Endothelial cell of umbilical vein (primary cell): ENCODE data around the gene POLR3A. TPM values are rescaled to one million over a fixed set of nuclear protein-coding genes. Genes with fewer than 3 reads are reported as not detected.

Experiments
- BruUV-seq: library from RNA; stranded (reverse); fragments of 400-500 nt; replicated peaks from 2 replicates; lab custom pipeline; 2021; lab: Mats Ljungman, UMichigan
- CTCF ChIA-PET: fragments of 300-600, 350-600 bp; sonication (Branson Sonifier 250); formaldehyde crosslinking; loops from one replicate; lab custom pipeline; 2021; ENCODE audit warnings: antibody characterized with exemption, inconsistent platforms; lab: Charles Lee
- POLR2A ChIA-PET: fragments of 300-600, 350-600 bp; sonication (Branson Sonifier 250); formaldehyde crosslinking; loops from one replicate; lab custom pipeline; 2021; ENCODE audit warnings: antibody characterized with exemption, inconsistent platforms; lab: Charles Lee
- DNase-seq: peaks from one replicate; pipeline ENCODE4 v3.0.0-alpha.2; 2011; ENCODE audit warnings: low read depth, low spot score
- FAIRE-seq: peaks from 2 replicates; lab custom pipeline; 2011; peaks lifted over from hg19 to GRCh38; lab: Jason Lieb, UNC
- H2AFZ ChIP-seq: 2 replicates; pipeline ENCODE4 v1.6.0; 2012; ENCODE audit warnings: low read depth, low read length, control low read depth, inconsistent platforms
- H3K27ac ChIP-seq: 2 replicates; pipeline ENCODE4 v1.5.1; 2011; ENCODE audit warnings: low read depth, mild to moderate bottlenecking, control low read depth, low read length, moderate library complexity; ENCODE audit not compliant: insufficient read depth
- H3K27me3 ChIP-seq, 2 experiments: 2 replicates each; pipeline versions ENCODE4 v1.6.0 to v1.6.1; 2011; ENCODE audit warnings: low read length in 2 of 2, mixed read lengths in 1 of 2; ENCODE audit not compliant: control insufficient read depth in 2 of 2, insufficient read depth in 2 of 2
- H3K36me3 ChIP-seq, 2 experiments: 2 replicates in 1 of 2; 3 replicates in 1 of 2; pipeline ENCODE4 v1.5.1; 2011; ENCODE audit warnings: low read length in 2 of 2, mild to moderate bottlenecking in 1 of 2, moderate library complexity in 1 of 2; ENCODE audit not compliant: control insufficient read depth in 2 of 2, insufficient read depth in 2 of 2; ENCODE audit errors: extremely low read depth in 1 of 2
- H3K4me1 ChIP-seq: 3 replicates; pipeline ENCODE4 v1.5.1; 2011; ENCODE audit warnings: mild to moderate bottlenecking, low read length; ENCODE audit not compliant: control insufficient read depth, insufficient read depth; ENCODE audit errors: extremely low read depth
- H3K4me2 ChIP-seq: 2 replicates; pipeline ENCODE4 v1.6.1; 2011; ENCODE audit warnings: low read length, control low read depth, mixed read lengths; ENCODE audit not compliant: insufficient read depth
- H3K4me3 ChIP-seq, 3 experiments: fragments of 200-600 bp in 1 of 3; sonication (generic), shearing (Covaris generic) in 1 of 3; replicated peaks in 1 of 3; 2 replicates each; pipeline ENCODE4 v1.5.1; 2011 to 2016; ENCODE audit warnings: control low read depth in 3 of 3, low read length in 3 of 3, mild to moderate bottlenecking in 2 of 3, inconsistent platforms in 1 of 3, low read depth in 1 of 3, moderate library complexity in 1 of 3; ENCODE audit not compliant: insufficient read depth in 1 of 3
- H3K79me2 ChIP-seq: 2 replicates; pipeline ENCODE4 v1.6.0; 2012; ENCODE audit warnings: low read length, inconsistent platforms; ENCODE audit not compliant: control insufficient read depth, insufficient read depth
- H3K9ac ChIP-seq: replicated peaks from 2 replicates; pipeline ENCODE3; 2011; ENCODE audit warnings: low read length, control low read depth; ENCODE audit not compliant: insufficient read depth; ENCODE audit errors: extremely low read depth
- H3K9me1 ChIP-seq: replicated peaks from 3 replicates; pipeline ENCODE4 v1.6.0; 2011; ENCODE audit warnings: mild to moderate bottlenecking, low read length; ENCODE audit not compliant: control insufficient read depth, insufficient read depth; ENCODE audit errors: extremely low read depth
- H3K9me3 ChIP-seq: replicated peaks from 2 replicates; pipeline ENCODE4 v1.5.1; 2012; ENCODE audit warnings: low read length, inconsistent platforms; ENCODE audit not compliant: control insufficient read depth, insufficient read depth
- H4K20me1 ChIP-seq: replicated peaks from 2 replicates; pipeline ENCODE3; 2011; ENCODE audit warnings: mild to moderate bottlenecking, low read length; ENCODE audit not compliant: control insufficient read depth, insufficient read depth; ENCODE audit errors: extremely low read depth
- CTCF ChIP-seq, 2 donors: IDR thresholded peaks; 1 replicate in 1 of 2; 2 replicates in 1 of 2; pipeline ENCODE4 v1.5.1; 2011; ENCODE audit warnings: low read length in 2 of 2, mild to moderate bottlenecking in 2 of 2, moderate library complexity in 2 of 2, control low read depth in 1 of 2, inconsistent platforms in 1 of 2, low read depth in 1 of 2; ENCODE audit not compliant: insufficient read depth in 1 of 2; ENCODE audit errors: extremely low read depth in 1 of 2
- EZH2 ChIP-seq: IDR thresholded peaks from 2 replicates; pipeline ENCODE4 v1.6.1; 2012; ENCODE audit warnings: borderline replicate concordance, low read depth, mild to moderate bottlenecking, moderate library complexity, low read length, inconsistent platforms; ENCODE audit not compliant: severe bottlenecking
- FOS ChIP-seq: IDR thresholded peaks from 2 replicates; pipeline ENCODE4 v1.6.1; 2011; ENCODE audit warnings: mild to moderate bottlenecking, low read length, moderate library complexity, borderline replicate concordance; ENCODE audit not compliant: insufficient read depth
- GATA2 ChIP-seq: IDR thresholded peaks from 2 replicates; pipeline ENCODE4 v1.7.0; 2011; ENCODE audit warnings: low read depth, mild to moderate bottlenecking, moderate library complexity, mixed read lengths, low read length; ENCODE audit not compliant: insufficient read length, insufficient read depth
- JUN ChIP-seq: IDR thresholded peaks from 2 replicates; pipeline ENCODE4 v1.6.1; 2011; ENCODE audit warnings: borderline replicate concordance, low read depth; ENCODE audit not compliant: insufficient read length, insufficient read depth
- MAX ChIP-seq: IDR thresholded peaks from 2 replicates; pipeline ENCODE4 v1.6.1; 2011; ENCODE audit not compliant: insufficient read depth, insufficient read length
- MYC ChIP-seq: IDR thresholded peaks from one replicate; pipeline ENCODE4 v1.6.1; 2011; ENCODE audit warnings: mild to moderate bottlenecking, low read depth, low read length
- POLR2A ChIP-seq: IDR thresholded peaks from 2 replicates; pipeline ENCODE4 v1.6.1; 2012; ENCODE audit warnings: low read depth, mild to moderate bottlenecking, control low read depth, low read length
- POLR2AphosphoS5 ChIP-seq: IDR thresholded peaks from 2 replicates; pipeline ENCODE4 v1.6.1; 2012; ENCODE audit warnings: low read depth, mild to moderate bottlenecking, control low read depth, low read length, moderate library complexity; ENCODE audit not compliant: insufficient read depth
- dilution Hi-C: fragments of 300-500 bp; cut with MboI; formaldehyde crosslinking; loops from one replicate; pipeline ENCODE4 v1.15.0; 2019; ENCODE audit warnings: low sequenced_read_pairs; ENCODE audit not compliant: extremely low pct_ligation_motif_present
- intact Hi-C: fragments of 100-400 bp; cut with micrococcal nuclease; formaldehyde crosslinking; loops from one replicate; pipeline ENCODE4 v1.10.0; 2022
- polyA plus RNA-seq, 4 experiments: library from polyadenylated mRNA; depleted of rRNA in 3 of 4; stranded (reverse) in 3 of 4; unstranded in 1 of 4; fragments of >200 nt; gene quantifications; 2 replicates each; pipeline versions ENCODE4 v1.2.1 to v1.2.3, GENCODE V29; 2011 to 2012; ENCODE audit warnings: missing spikeins in 1 of 4
- total RNA-seq: library from RNA; stranded (reverse); gene quantifications from 2 replicates; pipeline ENCODE4 v1.2.3, GENCODE V29; 2021

POLR3A gene
- total and polyA plus RNA-seq, 2 donors (not counting 3 experiments of a cell fraction or from before 2014, with no cell fraction given) = 9.5 to 25.3 TPM

GRCh38 chr10:78058562-78058961 lies 29.2 kb upstream of the POLR3A start:
- dilution Hi-C loops = no loop called here
- Histone ChIP-seq H3K79me2 (no peaks in the 10 kb centered on the region), H4K20me1 (no peaks in the 10 kb centered on the region), H3K9ac (no peak overlapping the region), H3K4me2 (no peak overlapping the region), H3K27ac (no peak overlapping the region), H3K9me1 (no peaks in the 10 kb centered on the region), H3K36me3 (no peaks in the 10 kb centered on the region), H3K27me3 (no peaks in the 10 kb centered on the region), H3K9me3 (no peaks in the 10 kb centered on the region), H2AFZ (no peak overlapping the region), H3K4me1 (peaks cover under 1% of the 10 kb centered on the region), H3K4me3 (no peak overlapping the region)
- BruUV-seq = no TSS peak
- CTCF ChIA-PET = interaction anchor here (3.5 kb wide), 1 partner anchor 12 kb away, joined by 19 read pairs; no protein-coding TSS in a partner anchor
- DNase-seq (no peak), FAIRE-seq (no peak)
- TF ChIP-seq GATA2 = no peak
- no peak for TF ChIP-seq JUN
- no peak for TF ChIP-seq EZH2
- TF ChIP-seq POLR2AphosphoS5 = no peak
- TF ChIP-seq MYC = no peak
- TF ChIP-seq FOS = no peak
- no peak for TF ChIP-seq CTCF (IDR thresholded peaks at IDR 0.05; ENCODE audit: extremely low read depth in 1 of 2, insufficient read depth in 1 of 2, low read depth in 1 of 2, low read length in 2 of 2)
- no peak for TF ChIP-seq MAX
- no peak for TF ChIP-seq POLR2A
- POLR2A ChIA-PET = no interaction called here
- intact Hi-C loops = no loop called here
